Endodermal cell (in vitro differentiated cells): ENCODE measurements around the gene KCNJ16. TPM values are rescaled to one million over a fixed set of nuclear protein-coding genes. Genes with fewer than 3 reads are reported as not detected.

Experiments
- DNase-seq: peaks from one replicate; pipeline ENCODE4 v3.0.0-alpha.2; 2017
- H3K27ac ChIP-seq: 2 replicates; pipeline ENCODE4 v1.5.1; 2013; ENCODE audit warnings: mild to moderate bottlenecking, low read depth, low read length, moderate library complexity
- H3K27me3 ChIP-seq: 2 replicates; pipeline ENCODE4 v1.6.1; 2013; ENCODE audit warnings: mild to moderate bottlenecking, low read length, moderate library complexity; ENCODE audit not compliant: insufficient read depth, control insufficient read depth, poor library complexity, severe bottlenecking
- H3K36me3 ChIP-seq: 2 replicates; pipeline ENCODE4 v1.7.0; 2013; ENCODE audit warnings: mild to moderate bottlenecking, low read length, moderate library complexity; ENCODE audit not compliant: control insufficient read depth, insufficient read depth
- H3K4me1 ChIP-seq: one replicate; pipeline ENCODE4 v1.7.0; 2013; ENCODE audit warnings: low read length; ENCODE audit not compliant: control insufficient read depth, insufficient read depth
- H3K4me3 ChIP-seq: 2 replicates; pipeline ENCODE4 v1.5.1; 2013; ENCODE audit warnings: mild to moderate bottlenecking, low read length, moderate library complexity
- H3K9ac ChIP-seq: 2 replicates; pipeline ENCODE4 v1.6.1; 2013; ENCODE audit warnings: mild to moderate bottlenecking, low read length, moderate library complexity; ENCODE audit not compliant: poor library complexity, severe bottlenecking; ENCODE audit errors: extremely low read depth
- H3K9me3 ChIP-seq: 2 replicates; pipeline ENCODE4 v1.6.1; 2013; ENCODE audit warnings: mild to moderate bottlenecking, low read length, moderate library complexity; ENCODE audit not compliant: control insufficient read depth
- H3K27ac Mint-ChIP-seq: 2 replicates; pipeline ENCODE4 v1.8.0; 2020; ENCODE audit warnings: mixed read lengths
- H3K27me3 Mint-ChIP-seq: 2 replicates; pipeline ENCODE4 v1.8.0; 2021; ENCODE audit warnings: mild to moderate bottlenecking, mixed read lengths; ENCODE audit not compliant: insufficient read depth
- H3K36me3 Mint-ChIP-seq: 2 replicates; pipeline ENCODE4 v1.8.0; 2020; ENCODE audit warnings: low read depth, mixed read lengths
- H3K4me1 Mint-ChIP-seq: 2 replicates; pipeline ENCODE4 v1.8.0; 2020; ENCODE audit warnings: mixed read lengths
- H3K4me3 Mint-ChIP-seq: 2 replicates; pipeline ENCODE4 v1.8.0; 2020; ENCODE audit warnings: mild to moderate bottlenecking, moderate library complexity, mixed read lengths
- H3K9me3 Mint-ChIP-seq: 2 replicates; pipeline ENCODE4 v1.8.0; 2020; ENCODE audit warnings: mild to moderate bottlenecking, mixed read lengths
- WGBS, 2 experiments: methylation state at CpG; one replicate each; pipeline versions ENCODE4 v1.1.5 to v1.1.7; 2013; ENCODE audit warnings: missing lambda C conversion rate in 2 of 2, mixed read lengths in 1 of 2; ENCODE audit not compliant: insufficient coverage in 1 of 2, insufficient read length in 1 of 2; 5-methylcytosine and 5-hydroxymethylcytosine counted together
- total RNA-seq, 2 donors: library from RNA; stranded (reverse); fragmentation: NEBNext Ultra II Directional in 1 of 2; extraction: Animal tissue kit (Norgen Biotek cat#: 25700) in 1 of 2; gene quantifications; 2 replicates in 1 of 2; 3 replicates in 1 of 2; pipeline ENCODE4 v1.2.1, GENCODE V29; 2021
- TF ChIP-seq, protein P1 (sequence below): fragments of 200-600 bp; sonication (generic); conservative IDR thresholded peaks from 2 replicates; pipeline ENCODE4 v1.5.0; 2021; ENCODE audit warnings: antibody characterized with exemption, mild to moderate bottlenecking

KCNJ16 gene
- total RNA-seq, 2 donors from 2014 or later = 0.68 to 1.5 TPM

DNA sequence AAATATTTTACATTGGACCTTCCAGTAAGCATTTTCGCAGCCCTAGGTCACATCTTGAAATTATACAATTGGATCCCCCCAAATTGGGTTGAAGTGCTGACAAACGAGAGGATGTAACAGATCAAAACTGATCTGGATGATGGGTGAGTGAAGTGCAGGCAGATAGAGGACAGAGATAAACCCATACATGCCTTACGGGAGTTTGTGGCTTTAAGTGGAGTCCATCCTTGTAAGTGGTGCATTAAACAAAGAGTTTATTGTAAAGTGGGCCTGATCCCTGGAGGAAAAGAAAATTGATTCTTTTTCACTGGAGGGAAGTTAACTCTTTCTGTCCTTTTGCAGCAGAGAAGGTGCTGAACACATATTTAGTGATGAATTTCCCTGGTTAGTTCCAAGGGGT is 55.3 kb downstream of the KCNJ16 start:
- Mint-ChIP-seq H3K27me3 (peaks cover 21% of the 10 kb centered on the region), H3K27ac (no peak overlapping the region), H3K36me3 (no peaks in the 10 kb centered on the region), H3K4me1 (peaks cover 5% of the 10 kb centered on the region), H3K4me3 (no peak overlapping the region), H3K9me3 (peaks cover 4% of the 10 kb centered on the region)
- Histone ChIP-seq H3K9ac (no peak overlapping the region), H3K9me3 (no peaks in the 10 kb centered on the region), H3K36me3 (no peaks in the 10 kb centered on the region), H3K4me1 (peaks cover 4% of the 10 kb centered on the region), H3K27me3 (peaks cover 80% of the 10 kb centered on the region), H3K27ac (no peak overlapping the region), H3K4me3 (no peak overlapping the region)
- TF ChIP-seq, protein P1, sequence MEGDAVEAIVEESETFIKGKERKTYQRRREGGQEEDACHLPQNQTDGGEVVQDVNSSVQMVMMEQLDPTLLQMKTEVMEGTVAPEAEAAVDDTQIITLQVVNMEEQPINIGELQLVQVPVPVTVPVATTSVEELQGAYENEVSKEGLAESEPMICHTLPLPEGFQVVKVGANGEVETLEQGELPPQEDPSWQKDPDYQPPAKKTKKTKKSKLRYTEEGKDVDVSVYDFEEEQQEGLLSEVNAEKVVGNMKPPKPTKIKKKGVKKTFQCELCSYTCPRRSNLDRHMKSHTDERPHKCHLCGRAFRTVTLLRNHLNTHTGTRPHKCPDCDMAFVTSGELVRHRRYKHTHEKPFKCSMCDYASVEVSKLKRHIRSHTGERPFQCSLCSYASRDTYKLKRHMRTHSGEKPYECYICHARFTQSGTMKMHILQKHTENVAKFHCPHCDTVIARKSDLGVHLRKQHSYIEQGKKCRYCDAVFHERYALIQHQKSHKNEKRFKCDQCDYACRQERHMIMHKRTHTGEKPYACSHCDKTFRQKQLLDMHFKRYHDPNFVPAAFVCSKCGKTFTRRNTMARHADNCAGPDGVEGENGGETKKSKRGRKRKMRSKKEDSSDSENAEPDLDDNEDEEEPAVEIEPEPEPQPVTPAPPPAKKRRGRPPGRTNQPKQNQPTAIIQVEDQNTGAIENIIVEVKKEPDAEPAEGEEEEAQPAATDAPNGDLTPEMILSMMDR = no peak
- WGBS, 2 experiments = 83 to 89% methylated on average over 2 to 3 of the region's 3 CpGs
- DNase-seq = no peak

- peaks cover 81% of the 10 kb centered on the region for H3K27me3 ChIP-seq
- TF ChIP-seq, protein P1 = no peak
- no peaks in the 10 kb centered on the region for H3K36me3 Mint-ChIP-seq
- no peak for DNase-seq
- H3K9me3 Mint-ChIP-seq = peaks cover 4% of the 10 kb centered on the region
- H3K27me3 Mint-ChIP-seq = peaks cover 14% of the 10 kb centered on the region
- H3K27ac Mint-ChIP-seq = no peak overlapping the region
- H3K27ac ChIP-seq = no peak overlapping the region
- no peak overlapping the region for H3K4me3 Mint-ChIP-seq
- peaks cover 14% of the 10 kb centered on the region for H3K4me1 Mint-ChIP-seq
- no peak overlapping the region for H3K4me3 ChIP-seq
- WGBS, 2 experiments = 93 to 95% methylated on average over 11 of the region's 11 CpGs
- no peak overlapping the region for H3K9ac ChIP-seq
- no peaks in the 10 kb centered on the region for H3K9me3 ChIP-seq
- H3K4me1 ChIP-seq = peaks cover 3% of the 10 kb centered on the region
- no peaks in the 10 kb centered on the region for H3K36me3 ChIP-seq
Observed at GRCh38 chr17:70132505-70132904, 57.5 kb downstream of the KCNJ16 start.

GRCh38 chr17:70134042-70134441 is 59.0 kb downstream of the KCNJ16 start:
- Mint-ChIP-seq H3K4me1 (peaks cover 25% of the 10 kb centered on the region), H3K27me3 (peaks cover 8% of the 10 kb centered on the region), H3K4me3 (no peak overlapping the region), H3K36me3 (no peaks in the 10 kb centered on the region), H3K27ac (no peak overlapping the region), H3K9me3 (no peaks in the 10 kb centered on the region)
- WGBS, 2 experiments = 92 to 95% methylated on average over 4 to 8 of the region's 8 CpGs
- H3K9ac ChIP-seq = no peak overlapping the region
- no peak for DNase-seq
- TF ChIP-seq, protein P1 = no peak
- peaks cover 3% of the 10 kb centered on the region for H3K4me1 ChIP-seq
- H3K27me3 ChIP-seq = peaks cover 66% of the 10 kb centered on the region
- no peak overlapping the region for H3K27ac ChIP-seq
- H3K4me3 ChIP-seq = no peak overlapping the region
- H3K9me3 ChIP-seq = no peaks in the 10 kb centered on the region
- no peaks in the 10 kb centered on the region for H3K36me3 ChIP-seq
